GM12873 (cell line): ENCODE results near the gene PXDN.

Experiments
- CTCF ChIP-seq: IDR thresholded peaks from 2 replicates; pipeline ENCODE4 v1.5.1; 2012; ENCODE audit warnings: low read depth, mild to moderate bottlenecking, moderate library complexity, low read length, control low read depth; ENCODE audit not compliant: insufficient read depth; ENCODE audit errors: missing control alignments

The PXDN gene

GRCh38 chr2:1640301-1641135, 103.8 kb downstream of the PXDN start:
- no peak for TF ChIP-seq CTCF

- no peak for TF ChIP-seq CTCF
These were observed 105.0 kb downstream of the PXDN start for GRCh38 chr2:1639086-1639858.

- no peak for TF ChIP-seq CTCF
These were observed 105.9 kb downstream of the PXDN start for GRCh38 chr2:1638281-1638860.

GRCh38 chr2:1636791-1637415, 107.4 kb downstream of the PXDN start:
- no peak for TF ChIP-seq CTCF

GRCh38 chr2:1635823-1636222, 108.5 kb downstream of the PXDN start:
- no peak for TF ChIP-seq CTCF

- TF ChIP-seq CTCF, result no peak
These were observed 109.5 kb downstream of the PXDN start for GRCh38 chr2:1634681-1635341.
